Raji (cell line): Measurements from ENCODE around the gene PTCSC3.

Source experiments
- POLR2A ChIP-seq: IDR thresholded peaks from 2 replicates; pipeline ENCODE4 v1.6.1; 2011; ENCODE audit warnings: low read depth, low read length, control low read depth; ENCODE audit not compliant: insufficient read depth

Gene PTCSC3

GRCh38 chr14:36176524-36176923 lies at the start of gene PTCSC3:
PTCSC3 (minus strand) TSS chr14:36176722.
- TF ChIP-seq POLR2A: no peak

GRCh38 chr14:36226164-36226563 lies 49.6 kb upstream of the PTCSC3 start:
- no peak for TF ChIP-seq POLR2A

GRCh38 chr14:36224176-36224575 lies 47.7 kb upstream of the PTCSC3 start:
- TF ChIP-seq POLR2A: no peak

GRCh38 chr14:36223558-36223957 lies 47.0 kb upstream of the PTCSC3 start:
- TF ChIP-seq POLR2A: no peak

- TF ChIP-seq POLR2A: no peak
Measured at GRCh38 chr14:36222952-36223468, 46.5 kb upstream of the PTCSC3 start.

GRCh38 chr14:36222337-36222736 lies 45.8 kb upstream of the PTCSC3 start:
- TF ChIP-seq POLR2A: no peak

- no peak for TF ChIP-seq POLR2A
Measured at GRCh38 chr14:36221112-36221511, 44.6 kb upstream of the PTCSC3 start.

- no peak for TF ChIP-seq POLR2A
Measured at GRCh38 chr14:36217732-36218131, 41.2 kb upstream of the PTCSC3 start.

- TF ChIP-seq POLR2A: no peak
Measured at GRCh38 chr14:36217027-36217426, 40.5 kb upstream of the PTCSC3 start.

- TF ChIP-seq POLR2A: no peak
Measured at GRCh38 chr14:36215217-36215598, 38.7 kb upstream of the PTCSC3 start.

- TF ChIP-seq POLR2A: no peak
Measured at GRCh38 chr14:36214476-36215216, 38.1 kb upstream of the PTCSC3 start.

- no peak for TF ChIP-seq POLR2A
Measured at GRCh38 chr14:36212987-36213386, 36.5 kb upstream of the PTCSC3 start.

- TF ChIP-seq POLR2A: no peak
Measured at GRCh38 chr14:36212577-36212976, 36.1 kb upstream of the PTCSC3 start.

- no peak for TF ChIP-seq POLR2A
Measured at GRCh38 chr14:36208690-36209278, 32.3 kb upstream of the PTCSC3 start.

GRCh38 chr14:36207500-36207899 lies 31.0 kb upstream of the PTCSC3 start:
- no peak for TF ChIP-seq POLR2A

GRCh38 chr14:36204461-36205073 lies 28.0 kb upstream of the PTCSC3 start:
- no peak for TF ChIP-seq POLR2A

GRCh38 chr14:36198378-36198777 lies 21.9 kb upstream of the PTCSC3 start:
- no peak for TF ChIP-seq POLR2A

GRCh38 chr14:36194663-36195062 lies 18.1 kb upstream of the PTCSC3 start:
- no peak for TF ChIP-seq POLR2A
